ENCODE results near the gene ZNF722. TPM values are rescaled to one million over a fixed set of nuclear protein-coding genes. Genes with fewer than 3 reads are reported as not detected.
"Not testable (repeated sequence)": the region's sequence is repeated elsewhere in the genome, so short reads cannot be mapped to it uniquely, and the experiment has no call there.

ZNF722 gene
- total RNA-seq = not detected

- no peak for DNase-seq
- Mint-ChIP-seq H3K9me3 (peaks cover 7% of the 10 kb centered on the region), H3K27ac (no peak within 1 kb of the TSS), H3K27me3 (no peaks in the 10 kb centered on the region), H3K4me1 (no peaks in the 10 kb centered on the region), H3K4me3 (no peak within 1 kb of the TSS), H3K36me3 (no peaks in the 10 kb centered on the region)
- ATAC-seq (ENCODE audit: low read depth) = no peak
- POLR2A ChIA-PET = no interaction called here
Measured at GRCh38 chr7:63998549-63998948, at the start of gene ZNF722. Gene ZNF722 (plus strand): TSS chr7:63998849. CDS start chr7:63998962, 113 bp downstream.

GRCh38 chr7:63953181-63953580, 45.5 kb upstream of the ZNF722 start:
- Mint-ChIP-seq H3K4me1 (no peaks in the 10 kb centered on the region), H3K9me3 (peaks cover 15% of the 10 kb centered on the region), H3K27ac (no peak overlapping the region), H3K27me3 (no peaks in the 10 kb centered on the region), H3K4me3 (no peak overlapping the region), H3K36me3 (no peaks in the 10 kb centered on the region)
- DNase-seq = no peak
- POLR2A ChIA-PET = no interaction called here
- ATAC-seq (ENCODE audit: low read depth) = no peak

DNA sequence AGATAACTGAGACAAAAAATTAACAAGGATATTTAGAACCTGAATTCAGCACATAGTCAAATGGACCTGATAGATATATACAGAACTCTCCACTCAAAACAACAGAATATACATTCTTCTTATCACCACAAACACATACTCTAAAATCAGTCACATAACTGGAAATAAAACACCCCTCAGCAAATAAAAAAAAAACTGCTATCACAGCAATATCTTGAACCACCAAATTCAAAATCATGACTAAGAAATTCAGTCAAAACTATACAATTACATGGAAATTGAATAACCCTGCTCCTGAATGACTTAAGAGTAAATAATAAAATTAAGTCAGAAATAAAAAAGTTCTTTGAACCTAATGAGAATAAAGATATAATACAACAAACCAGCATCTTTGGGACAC, 30.0 kb upstream of the ZNF722 start:
- ATAC-seq (ENCODE audit: low read depth) = no peak
- Mint-ChIP-seq H3K36me3 (no peaks in the 10 kb centered on the region), H3K4me1 (no peaks in the 10 kb centered on the region), H3K27ac (no peak overlapping the region), H3K27me3 (no peaks in the 10 kb centered on the region), H3K4me3 (no peak overlapping the region), H3K9me3 (peaks cover 5% of the 10 kb centered on the region)
- POLR2A ChIA-PET = no interaction called here
- no peak for DNase-seq

GRCh38 chr7:64015496-64015895, 16.8 kb downstream of the ZNF722 start:
- H3K27ac Mint-ChIP-seq; H3K4me1 Mint-ChIP-seq; DNase-seq; POLR2A ChIA-PET; H3K4me3 Mint-ChIP-seq; ATAC-seq (ENCODE audit: low read depth); H3K27me3 Mint-ChIP-seq; H3K36me3 Mint-ChIP-seq: not testable (repeated sequence)
- H3K9me3 Mint-ChIP-seq = peaks cover 37% of the 10 kb centered on the region

DNA sequence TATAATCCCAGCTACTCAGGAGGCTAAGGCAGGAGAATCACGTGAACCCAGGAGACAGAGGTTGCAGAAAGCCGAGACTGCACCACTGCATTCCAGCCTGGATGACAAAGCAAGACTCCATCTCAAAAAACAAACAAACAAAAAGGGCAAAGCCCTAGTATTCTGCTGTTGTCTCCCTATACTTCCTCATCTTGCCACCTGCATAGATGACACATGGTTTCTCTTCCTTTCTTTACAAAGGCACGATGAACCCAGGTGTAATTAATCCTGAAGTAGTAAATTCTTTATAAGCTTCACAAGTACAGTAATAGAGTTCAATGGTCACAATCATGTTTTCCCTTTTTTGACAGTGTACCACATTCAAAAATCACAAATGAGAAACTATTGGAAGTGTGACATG, 36.7 kb downstream of the ZNF722 start:
- Mint-ChIP-seq H3K27ac (no peak overlapping the region), H3K36me3 (no peaks in the 10 kb centered on the region), H3K4me1 (no peaks in the 10 kb centered on the region), H3K4me3 (no peak overlapping the region), H3K27me3 (no peaks in the 10 kb centered on the region), H3K9me3 (peaks cover 34% of the 10 kb centered on the region)
- ATAC-seq (ENCODE audit: low read depth) (no peak), DNase-seq (no peak)
- POLR2A ChIA-PET = no interaction called here

DNA sequence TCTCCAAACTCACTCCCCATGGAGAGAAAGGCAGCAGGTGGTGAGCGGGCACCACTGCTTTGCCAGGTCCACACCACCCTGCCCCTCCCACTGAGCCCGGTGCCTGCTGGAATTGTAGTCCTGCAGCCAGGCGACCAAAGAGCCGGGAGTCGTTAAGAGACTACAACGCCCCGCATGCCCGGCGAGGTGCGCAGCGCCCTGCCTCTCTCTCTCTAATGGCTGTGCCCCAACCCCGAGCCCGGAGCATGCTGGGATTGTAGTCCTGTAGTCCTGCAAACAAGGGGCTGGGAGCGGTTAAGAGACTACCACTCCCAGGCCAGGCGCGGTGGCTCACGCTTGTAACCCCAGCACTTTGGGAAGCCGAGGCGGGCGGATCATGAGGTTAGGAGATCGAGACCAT, 38.4 kb downstream of the ZNF722 start:
- Mint-ChIP-seq H3K4me3 (no peak overlapping the region), H3K27ac (no peak overlapping the region), H3K27me3 (no peaks in the 10 kb centered on the region), H3K36me3 (no peaks in the 10 kb centered on the region), H3K9me3 (peaks cover 30% of the 10 kb centered on the region), H3K4me1 (no peaks in the 10 kb centered on the region)
- ATAC-seq (ENCODE audit: low read depth) (no peak), DNase-seq (no peak)
- POLR2A ChIA-PET = no interaction called here

GRCh38 chr7:64045301-64046040, 46.8 kb downstream of the ZNF722 start, which contains the start of gene ZNF727:
Gene ZNF727 (plus strand): TSS chr7:64045434. CDS start chr7:64045622, 188 bp downstream.
- POLR2A ChIA-PET = interaction anchor here (0.6 kb wide), 1 partner anchor 204 kb away, joined by 4 read pairs; no protein-coding TSS in a partner anchor
- peaks cover 2% of the 10 kb centered on the region for H3K36me3 Mint-ChIP-seq
- H3K4me3 Mint-ChIP-seq = peak within 1 kb of the TSS; percentile 63
- no peaks in the 10 kb centered on the region for H3K27me3 Mint-ChIP-seq
- ATAC-seq (ENCODE audit: low read depth) (peak; percentile 39), DNase-seq (no peak)
- no peaks in the 10 kb centered on the region for H3K4me1 Mint-ChIP-seq
- peaks cover 18% of the 10 kb centered on the region for H3K9me3 Mint-ChIP-seq
- peak within 1 kb of the TSS; percentile 58 for H3K27ac Mint-ChIP-seq

DNA sequence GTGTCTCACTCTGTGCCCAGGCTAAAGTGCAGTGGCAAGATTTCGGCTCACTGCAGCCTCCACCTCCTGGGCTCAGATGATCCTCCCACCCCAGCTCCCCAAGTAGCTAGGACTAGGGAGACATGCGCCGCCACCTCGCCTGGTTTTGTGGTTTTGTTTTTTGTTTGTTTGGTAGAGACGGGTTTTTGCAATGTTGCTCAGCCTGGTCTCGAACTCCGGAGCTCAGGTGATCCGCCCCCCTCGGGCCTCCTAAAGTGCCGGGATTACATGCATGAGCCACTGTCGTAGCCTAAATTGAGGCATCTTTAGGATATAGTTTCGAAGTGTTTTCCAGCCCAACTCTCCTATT, 47.4 kb downstream of the ZNF722 start:
- Mint-ChIP-seq H3K9me3 (peaks cover 17% of the 10 kb centered on the region), H3K36me3 (peaks cover 2% of the 10 kb centered on the region), H3K4me3 (peak overlapping the region; percentile 30), H3K27me3 (no peaks in the 10 kb centered on the region), H3K4me1 (no peaks in the 10 kb centered on the region), H3K27ac (no peak overlapping the region)
- ATAC-seq (ENCODE audit: low read depth) (no peak), DNase-seq (no peak)
- POLR2A ChIA-PET = no interaction called here

Other genes with a start within 250 kb of the ZNF722 start
- under 1 TPM; 0.17 to 0.22 TPM for gene ZNF727, start 46.6 kb downstream of the ZNF722 start, total RNA-seq
- gene ZNF735, start 208.4 kb downstream of the ZNF722 start, total RNA-seq = not detected
- gene ZNF679, start 229.6 kb downstream of the ZNF722 start, total RNA-seq = not detected

Data from activated naive CD8-positive, alpha-beta T cell treated with anti-CD3 and anti-CD28 coated beads, Interleukin-2, amount 10 ng/mL, durations not matched to agents 7 days and 5 days (primary cell).